Stimulated activated CD4-positive, alpha-beta T cell treated with anti-CD3 and anti-CD28 coated beads, TNF-alpha, amount 100 ng/mL, for 48 hours (primary cell): ENCODE measurements around the gene ENOX2.
"Not testable (repeated sequence)": the region's sequence is repeated elsewhere in the genome, so short reads cannot be mapped to it uniquely, and the experiment has no call there.

ENCODE experiments used
- DNase-seq, 3 donors: peaks; one replicate each; pipeline ENCODE4 v3.0.0-alpha.2; 2020; ENCODE audit warnings: low read depth in 3 of 3

The ENOX2 gene

GRCh38 chrX:130826249-130826648, 76.8 kb downstream of the ENOX2 start:
- DNase-seq, result no peak

- no peak for DNase-seq
Measured at GRCh38 chrX:130825525-130825924, 77.5 kb downstream of the ENOX2 start.

DNA sequence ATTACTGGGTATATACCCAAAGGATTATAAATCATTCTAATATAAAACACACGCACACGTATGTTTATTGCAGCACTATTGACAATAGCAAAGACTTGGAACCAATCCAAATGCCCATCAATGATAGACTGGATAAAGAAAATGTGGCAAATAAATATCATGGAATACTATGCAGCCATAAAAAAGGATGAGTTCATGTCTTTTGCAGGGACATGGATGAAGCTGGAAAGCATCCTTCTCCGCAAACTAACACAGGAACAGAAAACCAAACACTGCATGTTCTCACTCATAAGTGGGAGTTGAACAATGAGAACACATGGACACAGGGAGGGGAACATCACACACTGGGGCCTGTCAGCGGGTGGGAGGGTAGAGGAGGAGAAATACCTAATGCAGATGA, 83.6 kb downstream of the ENOX2 start:
- DNase-seq, result not testable (repeated sequence)

- DNase-seq, result not testable (repeated sequence)
Measured at GRCh38 chrX:130813932-130814331, 89.1 kb downstream of the ENOX2 start.

- no peak for DNase-seq
Measured at GRCh38 chrX:130810561-130810960, 92.4 kb downstream of the ENOX2 start.

DNA sequence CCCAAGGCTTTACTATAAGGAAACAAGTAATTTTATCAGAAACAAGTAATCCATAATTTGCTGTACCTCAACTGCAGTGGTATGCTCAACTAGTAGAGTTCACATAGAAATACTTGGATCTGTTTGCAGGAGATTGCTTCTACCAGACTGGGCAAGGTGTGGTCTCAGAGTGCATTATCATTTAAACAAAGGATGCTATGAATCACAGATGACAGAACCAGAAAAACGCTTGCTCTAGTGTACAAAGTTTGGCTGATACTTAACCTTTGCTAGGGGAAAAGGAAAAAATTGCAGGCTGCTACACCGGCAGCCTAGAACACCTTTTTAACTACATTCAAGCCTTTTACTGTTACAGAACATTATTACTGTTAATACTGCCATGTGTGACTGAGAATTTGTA, 97.1 kb downstream of the ENOX2 start:
- no peak for DNase-seq

GRCh38 chrX:130803537-130803936, 99.5 kb downstream of the ENOX2 start:
- no peak for DNase-seq

GRCh38 chrX:130801901-130802300, 101.1 kb downstream of the ENOX2 start:
- DNase-seq, result no peak

- no peak for DNase-seq
Measured at GRCh38 chrX:130799393-130799792, 103.6 kb downstream of the ENOX2 start.

DNA sequence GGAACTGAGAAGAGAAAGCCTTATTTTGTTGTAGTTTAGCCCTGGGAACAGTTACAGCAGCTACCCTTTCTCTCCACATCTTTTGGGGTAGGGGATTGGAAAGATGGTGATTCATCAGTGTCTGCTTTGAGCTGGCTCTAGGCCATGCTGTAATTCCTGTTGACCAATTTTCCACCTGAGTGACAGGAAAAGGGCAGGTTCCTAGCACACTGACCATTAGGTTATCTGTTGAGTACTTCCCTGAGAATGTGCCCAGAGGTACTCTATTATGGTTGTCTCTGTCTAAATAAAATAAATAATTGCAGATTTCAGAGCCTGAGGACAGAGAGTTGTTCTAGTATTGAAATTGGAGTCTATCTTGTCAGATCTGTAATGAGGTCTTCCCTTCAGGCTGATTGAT, 109.0 kb downstream of the ENOX2 start:
- no peak for DNase-seq

DNA sequence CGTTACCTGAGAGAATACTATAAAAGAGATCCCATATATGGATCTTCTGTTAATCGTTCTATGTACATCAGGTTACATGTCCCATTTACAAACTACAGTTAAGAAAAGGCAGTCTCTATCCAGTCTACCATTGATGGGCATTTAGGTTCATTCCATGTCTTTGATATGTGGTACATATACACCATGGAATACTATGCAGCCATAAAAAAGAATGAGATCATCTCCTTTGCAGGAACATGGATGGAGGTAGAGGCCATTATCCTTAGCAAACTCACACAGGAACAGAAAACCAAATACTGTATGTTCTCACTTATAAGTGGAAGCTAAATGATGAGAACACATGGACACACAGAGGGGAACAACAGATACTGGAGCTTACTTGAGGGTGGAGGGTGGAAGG, 111.1 kb downstream of the ENOX2 start:
- not testable (repeated sequence) for DNase-seq

DNA sequence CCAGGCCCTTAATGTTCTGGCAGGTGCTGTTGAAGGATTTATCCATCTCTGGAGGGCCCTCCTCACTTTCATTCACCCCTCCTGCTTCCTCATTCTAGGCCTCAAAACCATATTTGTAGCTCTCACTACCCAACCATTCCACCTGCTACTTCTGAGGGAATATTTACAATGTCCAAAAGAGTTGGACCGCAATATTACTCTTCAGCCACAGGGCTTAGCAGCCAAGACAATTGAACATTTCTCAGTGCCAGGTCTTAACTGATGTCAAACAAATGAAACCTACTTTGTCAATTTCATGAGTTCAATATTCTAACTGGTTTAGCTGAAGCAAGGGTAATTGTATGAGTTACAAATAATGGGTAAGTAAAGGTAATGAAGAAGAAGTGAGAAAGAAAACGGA, 113.2 kb downstream of the ENOX2 start:
- no peak for DNase-seq

GRCh38 chrX:130788786-130789581, 114.0 kb downstream of the ENOX2 start:
- no peak for DNase-seq

DNA sequence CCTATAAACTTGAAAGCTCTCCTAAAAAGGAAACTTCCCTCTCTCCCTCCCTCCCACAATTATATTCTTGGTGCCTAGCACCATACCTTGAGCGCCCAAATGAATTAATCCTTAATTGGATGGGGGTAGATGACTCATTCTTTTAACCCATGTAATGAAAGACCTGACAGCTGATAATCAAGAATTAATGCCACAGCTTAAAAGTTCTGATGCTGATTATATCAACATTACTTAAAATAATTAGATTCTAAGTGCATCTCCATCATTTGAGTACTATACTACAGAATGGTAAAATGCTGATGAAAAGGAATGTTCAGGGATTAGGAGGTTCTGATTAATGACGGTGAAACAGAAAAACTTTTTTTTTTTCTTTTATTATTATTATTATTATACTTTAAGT, 117.0 kb downstream of the ENOX2 start:
- no peak for DNase-seq

- no peak for DNase-seq
Measured at GRCh38 chrX:130778773-130779172, 124.2 kb downstream of the ENOX2 start.

DNA sequence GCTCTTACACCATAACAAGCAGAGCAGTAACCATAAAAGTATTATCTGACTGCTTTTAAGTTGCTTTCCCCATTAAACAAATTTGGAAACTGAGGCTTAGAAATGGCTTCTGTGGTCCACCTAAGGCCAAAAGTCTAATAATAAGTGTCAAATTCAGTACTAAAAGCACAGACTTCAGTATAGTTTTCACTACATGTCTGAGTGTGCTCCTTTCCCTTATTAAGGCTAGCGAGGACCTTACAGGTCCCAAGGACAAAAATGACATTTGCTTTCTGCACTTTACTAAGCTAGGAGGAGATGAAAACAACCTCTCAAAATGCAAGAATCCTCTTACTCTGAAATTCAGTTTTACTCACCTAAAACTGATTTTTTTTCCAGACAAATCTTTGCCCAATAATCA, 127.2 kb downstream of the ENOX2 start:
- no peak for DNase-seq

- DNase-seq, result no peak
Measured at GRCh38 chrX:130772776-130773143, 130.2 kb downstream of the ENOX2 start.

DNA sequence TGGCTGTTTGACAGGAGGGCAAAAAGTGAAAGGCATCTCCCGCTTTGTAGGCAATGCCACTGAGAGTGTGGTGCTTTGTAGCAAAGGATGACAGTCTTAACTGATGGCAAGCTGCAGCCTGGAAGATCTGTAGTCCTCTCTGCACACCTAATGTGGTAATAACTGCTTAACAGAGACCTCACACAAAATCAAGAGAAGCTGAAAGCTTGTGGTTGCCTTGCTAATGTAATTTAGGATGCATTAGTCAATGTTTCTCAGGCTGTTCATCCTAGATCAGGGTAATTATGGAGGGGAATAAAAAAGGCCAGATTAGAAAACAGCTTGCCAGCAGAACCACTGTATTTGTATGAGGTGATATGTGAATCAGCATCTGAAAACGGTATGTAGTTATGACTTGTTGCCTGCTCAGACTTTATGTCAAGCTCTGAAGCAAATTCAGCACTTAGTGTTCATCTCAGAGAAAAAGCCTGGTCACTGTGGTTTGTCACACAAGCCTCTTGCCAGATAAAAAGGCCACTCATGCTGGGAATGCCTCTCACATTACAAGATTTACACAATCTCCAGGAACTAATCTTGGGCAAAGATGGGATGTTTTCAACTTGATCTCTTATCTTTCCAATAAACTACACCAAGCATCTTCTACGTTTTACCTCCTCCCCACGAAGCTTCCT, 130.8 kb downstream of the ENOX2 start:
- no peak for DNase-seq

DNA sequence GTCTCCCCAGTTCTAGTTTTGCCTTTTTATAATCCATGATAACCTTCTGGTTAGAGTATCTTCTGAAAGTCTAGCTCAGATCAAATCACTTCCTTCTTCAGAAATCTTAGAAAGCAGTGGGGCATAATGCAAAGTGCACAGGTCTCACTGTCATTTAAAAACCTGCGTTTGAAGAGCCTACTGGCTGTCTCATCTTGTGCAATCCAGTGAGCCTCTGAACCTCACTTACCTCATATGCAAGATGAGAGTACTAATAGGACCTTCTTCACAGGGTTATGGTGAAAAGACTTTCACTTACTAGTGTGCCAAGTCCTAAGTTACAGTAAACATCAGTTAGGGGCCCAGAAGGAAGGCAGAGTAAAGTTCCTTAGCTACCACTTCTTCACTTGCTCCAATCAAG, 131.4 kb downstream of the ENOX2 start:
- no peak for DNase-seq

DNA sequence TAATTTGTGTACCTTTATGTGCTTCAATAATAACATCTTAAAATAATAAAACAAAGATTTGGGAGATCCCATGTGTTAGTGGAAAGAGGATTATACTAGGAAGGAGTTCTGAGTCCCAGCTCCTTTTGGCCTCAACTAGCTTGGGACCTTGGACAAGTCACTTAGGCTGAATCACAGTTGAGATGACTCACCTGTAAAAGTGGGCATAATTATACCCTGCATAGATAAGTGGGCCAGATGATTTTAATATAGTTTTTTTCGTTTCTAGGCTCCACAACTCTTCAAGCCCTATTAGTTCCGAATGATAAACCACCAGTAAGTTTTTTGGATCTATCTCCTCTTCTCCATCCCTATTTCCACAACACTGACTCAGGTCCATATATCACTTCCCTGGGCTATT, 131.8 kb downstream of the ENOX2 start:
- no peak for DNase-seq

- no peak for DNase-seq
Measured at GRCh38 chrX:130770615-130771014, 132.4 kb downstream of the ENOX2 start.

DNA sequence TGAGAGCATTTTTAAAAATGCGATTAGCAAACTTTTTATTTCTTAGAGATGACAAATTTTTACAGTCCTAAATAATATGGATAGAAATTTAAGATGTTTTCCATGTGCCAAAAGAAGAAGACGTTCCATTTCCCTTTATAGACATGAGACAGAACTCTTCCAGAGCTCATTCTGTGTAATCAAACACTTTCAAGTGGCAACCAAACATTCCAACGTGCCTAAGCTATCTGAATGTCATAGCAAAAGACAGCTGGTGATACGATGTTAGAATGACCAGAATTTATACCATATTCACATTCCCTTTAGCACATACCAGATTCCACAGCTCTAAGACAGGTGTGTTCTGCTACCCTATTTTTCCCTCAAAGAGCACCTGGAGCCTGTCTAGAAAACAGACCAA, 133.2 kb downstream of the ENOX2 start:
- DNase-seq, result no peak

- DNase-seq, result no peak
Measured at GRCh38 chrX:130758072-130758471, 144.9 kb downstream of the ENOX2 start.

GRCh38 chrX:130756233-130756632, 146.8 kb downstream of the ENOX2 start:
- DNase-seq, result no peak
